H1 (cell line): ENCODE measurements around the gene ERI3. TPM values are rescaled to one million over a fixed set of nuclear protein-coding genes. Genes with fewer than 3 reads are reported as not detected.

ENCODE experiments used
- CBX8 ChIP-seq: fragments of 300-800, 300-1000 bp; sonication (generic); IDR thresholded peaks from 2 replicates; pipeline ENCODE4 v1.7.1; 2016; ENCODE audit warnings: low read depth, low read length, borderline replicate concordance
- EZH2 ChIP-seq: fragments of 200-600 bp; sonication (generic); IDR thresholded peaks from 2 replicates; pipeline ENCODE4 v1.7.1; 2012; ENCODE audit warnings: low read depth, mild to moderate bottlenecking, moderate library complexity, low read length, inconsistent platforms; ENCODE audit not compliant: severe bottlenecking
- KDM1A ChIP-seq: fragments of 200-600, 300-600 bp; sonication (generic); IDR thresholded peaks from 2 replicates; pipeline ENCODE4 v1.7.1; 2016; ENCODE audit warnings: mild to moderate bottlenecking, low read length, borderline replicate concordance
- MAFK ChIP-seq: IDR thresholded peaks from 2 replicates; pipeline ENCODE4 v1.6.1; 2012; ENCODE audit warnings: low read depth, mild to moderate bottlenecking, improper control_type of control experiment, low read length
- NANOG ChIP-seq: IDR thresholded peaks from 2 replicates; pipeline ENCODE4 v1.6.1; 2011; ENCODE audit warnings: low read length, low read depth, mild to moderate bottlenecking, inconsistent platforms; ENCODE audit not compliant: insufficient read depth, poor library complexity, severe bottlenecking
- RFX5 ChIP-seq: IDR thresholded peaks from 2 replicates; pipeline ENCODE4 v1.6.1; 2011; ENCODE audit warnings: low read depth, low read length, improper control_type of control experiment, borderline replicate concordance
- SP2 ChIP-seq: IDR thresholded peaks from 2 replicates; pipeline ENCODE4 v1.6.1; 2012; ENCODE audit warnings: mild to moderate bottlenecking, low read length, inconsistent platforms
- YY1 ChIP-seq: IDR thresholded peaks from 2 replicates; pipeline ENCODE4 v1.6.1; 2011; ENCODE audit warnings: low read depth, mild to moderate bottlenecking, low read length
- polyA plus RNA-seq, 7 experiments: library from polyadenylated mRNA; depleted of rRNA in 3 of 7; stranded (reverse) in 5 of 7; unstranded in 2 of 7; fragments of >200 nt in 5 of 7; fragments of 200-250 nt in 2 of 7; gene quantifications; 1 replicate in 5 of 7; 2 replicates in 1 of 7; 4 replicates in 1 of 7; pipeline versions ENCODE4 v1.2.1 to v1.2.3, GENCODE V29; 2011 to 2013; ENCODE audit warnings: missing spikeins in 2 of 7, mixed read lengths in 2 of 7
- total RNA-seq: library from RNA; stranded (reverse); fragmentation: NEBNext Ultra II Directional; extraction: Animal tissue kit (Norgen Biotek cat#: 25700); gene quantifications from 2 replicates; pipeline ENCODE4 v1.2.1, GENCODE V29; 2021
- TF ChIP-seq, protein P1 (sequence below): IDR thresholded peaks from 2 replicates; pipeline ENCODE4 v1.6.1; 2011; ENCODE audit warnings: low read length, improper control_type of control experiment

ERI3 gene
- total and polyA plus RNA-seq, 2 of the 8 experiments (the other 6 are each of a cell fraction or from before 2014, with no cell fraction given) = 81.1 to 199 TPM

DNA sequence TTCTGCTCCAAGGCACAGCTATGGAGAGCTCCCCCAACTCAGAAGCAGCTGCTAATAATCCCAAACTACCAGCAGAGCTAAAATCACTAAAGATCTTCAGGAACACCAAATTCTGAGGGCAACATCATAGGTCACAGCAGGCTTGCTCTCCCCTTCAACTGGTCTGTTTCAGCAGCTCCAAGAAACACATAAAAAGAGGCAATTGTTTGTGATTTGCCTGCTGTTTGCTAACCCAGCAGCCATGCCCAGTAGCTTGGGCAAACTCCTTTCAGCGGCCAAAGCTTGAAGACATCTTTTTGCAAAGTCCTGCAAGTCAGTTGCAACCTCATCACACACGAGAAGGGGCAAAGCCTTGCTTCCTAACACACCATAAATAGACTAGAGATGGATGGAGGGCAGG lies 8.9 kb downstream of the ERI3 start (continued):
- TF ChIP-seq CBX8 (no peak), SP2 (no peak), NANOG (no peak), MAFK (no peak), KDM1A (no peak), YY1 (no peak), RFX5 (no peak), EZH2 (no peak)
- TF ChIP-seq, protein P1, sequence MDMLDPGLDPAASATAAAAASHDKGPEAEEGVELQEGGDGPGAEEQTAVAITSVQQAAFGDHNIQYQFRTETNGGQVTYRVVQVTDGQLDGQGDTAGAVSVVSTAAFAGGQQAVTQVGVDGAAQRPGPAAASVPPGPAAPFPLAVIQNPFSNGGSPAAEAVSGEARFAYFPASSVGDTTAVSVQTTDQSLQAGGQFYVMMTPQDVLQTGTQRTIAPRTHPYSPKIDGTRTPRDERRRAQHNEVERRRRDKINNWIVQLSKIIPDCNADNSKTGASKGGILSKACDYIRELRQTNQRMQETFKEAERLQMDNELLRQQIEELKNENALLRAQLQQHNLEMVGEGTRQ = no peak
